KMS-11 (cell line): Measurements from ENCODE around the gene COL4A5.

ENCODE experiments used
- H2AFZ ChIP-seq: fragments of 200-600 bp; sonication (generic); 2 replicates; pipeline ENCODE4 v1.6.1; 2016; ENCODE audit warnings: antibody characterized with exemption, mixed run types, low read depth
- H3K27ac ChIP-seq: fragments of 200-600 bp; sonication (generic); 2 replicates; pipeline ENCODE4 v1.6.1; 2016; ENCODE audit warnings: mild to moderate bottlenecking, mixed run types
- H3K27me3 ChIP-seq: fragments of 200-600 bp; sonication (generic); 2 replicates; pipeline ENCODE4 v1.6.1; 2017; ENCODE audit warnings: mild to moderate bottlenecking, low read depth, mixed run types, moderate library complexity; ENCODE audit not compliant: insufficient read depth
- H3K36me3 ChIP-seq: fragments of 200-600 bp; sonication (generic); 2 replicates; pipeline ENCODE4 v1.6.1; 2017; ENCODE audit warnings: mild to moderate bottlenecking, mixed run types; ENCODE audit not compliant: insufficient read depth
- H3K4me1 ChIP-seq: fragments of 200-600 bp; sonication (generic); 2 replicates; pipeline ENCODE4 v1.6.1; 2016; ENCODE audit warnings: mild to moderate bottlenecking, low read depth, mixed run types; ENCODE audit not compliant: poor library complexity, severe bottlenecking
- H3K4me2 ChIP-seq: fragments of 200-600 bp; sonication (generic); 2 replicates; pipeline ENCODE4 v1.7.0; 2016; ENCODE audit warnings: mild to moderate bottlenecking, mixed run types
- H3K4me3 ChIP-seq: fragments of 200-600 bp; sonication (generic); IDR thresholded peaks from 2 replicates; pipeline ENCODE4 v1.6.1; 2017; ENCODE audit warnings: low read depth, low read length, mixed read lengths; ENCODE audit not compliant: insufficient read depth
- H3K79me2 ChIP-seq: fragments of 200-600 bp; sonication (generic); 2 replicates; pipeline ENCODE4 v1.6.1; 2016; ENCODE audit warnings: low read depth, mixed run types; ENCODE audit not compliant: insufficient read depth
- H3K9ac ChIP-seq: fragments of 200-600 bp; sonication (generic); 2 replicates; pipeline ENCODE4 v1.6.1; 2016; ENCODE audit warnings: mild to moderate bottlenecking, mixed run types
- H4K20me1 ChIP-seq: fragments of 200-600 bp; sonication (generic); 2 replicates; pipeline ENCODE4 v1.6.1; 2016; ENCODE audit warnings: mild to moderate bottlenecking, mixed run types; ENCODE audit not compliant: insufficient read depth
- CTCF ChIP-seq: fragments of 200-600 bp; sonication (generic); conservative IDR thresholded peaks from 2 replicates; pipeline ENCODE4 v1.6.1; 2017; ENCODE audit warnings: low read depth, mild to moderate bottlenecking, antibody characterized with exemption, low read length, moderate library complexity, mixed read lengths

COL4A5 gene

GRCh38 chrX:108397627-108398391 lies 41.8 kb upstream of the COL4A5 start:
- Histone ChIP-seq H4K20me1 (no peaks in the 10 kb centered on the region), H3K79me2 (no peaks in the 10 kb centered on the region), H2AFZ (no peak overlapping the region), H3K4me1 (no peaks in the 10 kb centered on the region), H3K9ac (no peak overlapping the region), H3K27me3 (no peaks in the 10 kb centered on the region), H3K36me3 (no peaks in the 10 kb centered on the region), H3K4me2 (no peak overlapping the region), H3K4me3 (no peak overlapping the region), H3K27ac (no peak overlapping the region)
- no peak for TF ChIP-seq CTCF

- H3K36me3 ChIP-seq = no peaks in the 10 kb centered on the region
- H3K4me2 ChIP-seq = no peak overlapping the region
- H4K20me1 ChIP-seq = no peaks in the 10 kb centered on the region
- H3K27me3 ChIP-seq = no peaks in the 10 kb centered on the region
- no peaks in the 10 kb centered on the region for H3K4me1 ChIP-seq
- no peak overlapping the region for H2AFZ ChIP-seq
- no peak overlapping the region for H3K4me3 ChIP-seq
- no peaks in the 10 kb centered on the region for H3K79me2 ChIP-seq
- no peak for TF ChIP-seq CTCF
- no peak overlapping the region for H3K27ac ChIP-seq
- H3K9ac ChIP-seq = no peak overlapping the region
Measured at GRCh38 chrX:108399418-108400165, 40.0 kb upstream of the COL4A5 start.

GRCh38 chrX:108412783-108413182 lies 26.9 kb upstream of the COL4A5 start:
- Histone ChIP-seq H3K4me1 (no peaks in the 10 kb centered on the region), H3K27ac (no peak overlapping the region), H3K4me3 (no peak overlapping the region), H3K9ac (no peak overlapping the region), H3K79me2 (no peaks in the 10 kb centered on the region), H3K4me2 (no peak overlapping the region), H3K27me3 (no peaks in the 10 kb centered on the region), H3K36me3 (no peaks in the 10 kb centered on the region), H4K20me1 (no peaks in the 10 kb centered on the region), H2AFZ (no peak overlapping the region)
- no peak for TF ChIP-seq CTCF

GRCh38 chrX:108415146-108415545 lies 24.5 kb upstream of the COL4A5 start:
- Histone ChIP-seq H3K36me3 (no peaks in the 10 kb centered on the region), H3K27ac (no peak overlapping the region), H3K4me3 (no peak overlapping the region), H3K27me3 (no peaks in the 10 kb centered on the region), H3K9ac (no peak overlapping the region), H4K20me1 (no peaks in the 10 kb centered on the region), H2AFZ (no peak overlapping the region), H3K79me2 (no peaks in the 10 kb centered on the region), H3K4me1 (no peaks in the 10 kb centered on the region), H3K4me2 (no peak overlapping the region)
- TF ChIP-seq CTCF = no peak
